ENCODE data around the gene IFI16.

Gene IFI16

GRCh38 chr1:159065106-159065505 lies 55.4 kb downstream of the IFI16 start:
- ATAC-seq: no peak
- no peak for DNase-seq

- ATAC-seq (no peak), DNase-seq (no peak)
These were observed 56.4 kb downstream of the IFI16 start for GRCh38 chr1:159066108-159066507.

- DNase-seq: no peak
- ATAC-seq: peak; percentile 68
These were observed 58.3 kb downstream of the IFI16 start for GRCh38 chr1:159067699-159068621.

GRCh38 chr1:159068886-159069285 lies 59.2 kb downstream of the IFI16 start:
- DNase-seq (no peak), ATAC-seq (no peak)

- DNase-seq: no peak
- ATAC-seq: no peak
These were observed 62.4 kb downstream of the IFI16 start for GRCh38 chr1:159071970-159072582.

- ATAC-seq (peak; percentile 92), DNase-seq (peak; percentile 58)
These were observed 66.9 kb downstream of the IFI16 start, which contains the start of gene AIM2 for GRCh38 chr1:159076438-159077119. Gene AIM2 (minus strand): TSS chr1:159076766. CDS start chr1:159073499, 3,267 bp downstream.

- ATAC-seq: peak; percentile 2
These were observed 67.6 kb downstream of the IFI16 start for GRCh38 chr1:159077120-159077961.

GRCh38 chr1:159079525-159079924 lies 69.8 kb downstream of the IFI16 start:
- ATAC-seq: no peak
- DNase-seq: no peak

More at GRCh38 chr1:159077120-159077961, 67.6 kb downstream of the IFI16 start:
- peak; percentile 90 for DNase-seq

- ATAC-seq (no peak), DNase-seq (no peak)
These were observed 71.9 kb downstream of the IFI16 start for GRCh38 chr1:159081626-159082025.

GRCh38 chr1:159083013-159083412 lies 73.3 kb downstream of the IFI16 start:
- DNase-seq: no peak
- no peak for ATAC-seq

GRCh38 chr1:159084152-159084551 lies 74.4 kb downstream of the IFI16 start:
- DNase-seq (no peak), ATAC-seq (no peak)

- DNase-seq: no peak
- no peak for ATAC-seq
These were observed 75.2 kb downstream of the IFI16 start for GRCh38 chr1:159084867-159085266.

- DNase-seq: no peak
- ATAC-seq: no peak
These were observed 78.3 kb downstream of the IFI16 start for GRCh38 chr1:159088050-159088449.

- ATAC-seq (no peak), DNase-seq (no peak)
These were observed 79.0 kb downstream of the IFI16 start for GRCh38 chr1:159088546-159089183.

GRCh38 chr1:159089184-159089791 lies 79.6 kb downstream of the IFI16 start:
- DNase-seq: no peak
- no peak for ATAC-seq

GRCh38 chr1:159090286-159091179 lies 80.8 kb downstream of the IFI16 start:
- ATAC-seq (peak; percentile 17), DNase-seq (no peak)

- no peak for ATAC-seq
- no peak for DNase-seq
These were observed 81.5 kb downstream of the IFI16 start for GRCh38 chr1:159091180-159091560.

GRCh38 chr1:159091607-159092031 lies 81.9 kb downstream of the IFI16 start:
- peak; percentile 60 for ATAC-seq
- no peak for DNase-seq

- no peak for DNase-seq
- no peak for ATAC-seq
These were observed 82.5 kb downstream of the IFI16 start for GRCh38 chr1:159092036-159092760.
